IMR-90 (cell line): Measurements from ENCODE around the gene FIS1. TPM values are rescaled to one million over a fixed set of nuclear protein-coding genes. Genes with fewer than 3 reads are reported as not detected.
A peak's percentile ranks its signal among the peaks of the same experiment; 100 is the strongest.

Source experiments
- ATAC-seq: fragments of 200-7000 bp; cut with Tn5 transposase; 2 replicates; pipeline ENCODE4 v1.9.1; 2020; ENCODE audit warnings: low read depth, mild to moderate bottlenecking, moderate library complexity
- BruUV-seq: library from RNA; stranded (reverse); fragments of 400-500 nt; replicated peaks from 2 replicates; lab custom pipeline; 2021; lab: Mats Ljungman, UMichigan
- CTCF ChIA-PET: fragments of 300-600 bp; formaldehyde crosslinking; extraction: SDS; loops from one replicate; lab custom pipeline; 2021; ENCODE audit warnings: antibody characterized with exemption; lab: Yijun Ruan, JAX
- POLR2A ChIA-PET: fragments of 300-600 bp; sonication (Branson Sonifier 250); formaldehyde crosslinking; loops from one replicate; lab custom pipeline; 2022; ENCODE audit warnings: antibody characterized with exemption; ENCODE audit not compliant: unreplicated experiment; lab: Charles Lee
- DNase-seq: peaks from one replicate; pipeline ENCODE4 v3.0.0; 2013
- H2AFZ ChIP-seq: replicated peaks from 2 replicates; pipeline ENCODE3; 2013; ENCODE audit warnings: low read length, mild to moderate bottlenecking; ENCODE audit not compliant: poor library complexity
- H2AK5ac ChIP-seq: 2 replicates; pipeline ENCODE4 v1.6.1; 2013; ENCODE audit warnings: low read depth, low read length, inconsistent platforms
- H2AK9ac ChIP-seq: replicated peaks from 2 replicates; pipeline ENCODE3; 2013; ENCODE audit warnings: mild to moderate bottlenecking, low read depth, low read length, moderate library complexity; ENCODE audit not compliant: poor library complexity
- H2BK120ac ChIP-seq: 2 replicates; pipeline ENCODE4 v1.6.1; 2013; ENCODE audit warnings: low read depth, low read length, inconsistent platforms
- H2BK15ac ChIP-seq: 3 replicates; pipeline ENCODE4 v1.6.1; 2013; ENCODE audit warnings: low read depth, low read length, inconsistent platforms
- H2BK20ac ChIP-seq: 2 replicates; pipeline ENCODE4 v1.6.1; 2013; ENCODE audit warnings: low read depth, mild to moderate bottlenecking, inconsistent platforms, low read length, moderate library complexity
- H2BK5ac ChIP-seq: 2 replicates; pipeline ENCODE4 v1.6.1; 2013; ENCODE audit warnings: mild to moderate bottlenecking, low read depth, low read length, inconsistent platforms; ENCODE audit not compliant: poor library complexity, severe bottlenecking
- H3K14ac ChIP-seq: replicated peaks from 2 replicates; pipeline ENCODE4 v1.6.1; 2013; ENCODE audit warnings: low read depth, low read length, inconsistent platforms
- H3K18ac ChIP-seq: 2 replicates; pipeline ENCODE4 v1.6.1; 2013; ENCODE audit warnings: low read depth, low read length, control low read depth
- H3K23ac ChIP-seq: 2 replicates; pipeline ENCODE4 v1.6.1; 2013; ENCODE audit warnings: low read depth, low read length, inconsistent platforms
- H3K27ac ChIP-seq: 2 replicates; pipeline ENCODE4 v1.5.1; 2013; ENCODE audit warnings: mild to moderate bottlenecking, control low read depth, low read length; ENCODE audit not compliant: insufficient read depth
- H3K27me3 ChIP-seq: 2 replicates; pipeline ENCODE4 v1.6.1; 2013; ENCODE audit warnings: low read length; ENCODE audit not compliant: control insufficient read depth, insufficient read depth
- H3K36me3 ChIP-seq: 2 replicates; pipeline ENCODE4 v1.6.1; 2013; ENCODE audit warnings: low read length, mixed read lengths; ENCODE audit not compliant: control insufficient read depth, insufficient read depth
- H3K4ac ChIP-seq: 2 replicates; pipeline ENCODE4 v1.6.1; 2013; ENCODE audit warnings: low read depth, low read length, inconsistent platforms
- H3K4me1 ChIP-seq: 2 replicates; pipeline ENCODE4 v1.6.1; 2013; ENCODE audit warnings: low read length, mixed read lengths; ENCODE audit not compliant: control insufficient read depth, insufficient read depth
- H3K4me2 ChIP-seq: 2 replicates; pipeline ENCODE4 v1.6.1; 2013; ENCODE audit warnings: low read depth, mild to moderate bottlenecking, control low read depth, low read length, moderate library complexity
- H3K4me3 ChIP-seq: 2 replicates; pipeline ENCODE4 v1.5.1; 2013; ENCODE audit warnings: low read depth, mild to moderate bottlenecking, control low read depth, low read length, moderate library complexity; ENCODE audit not compliant: insufficient read depth
- H3K56ac ChIP-seq: 2 replicates; pipeline ENCODE4 v1.6.1; 2013; ENCODE audit warnings: low read length, inconsistent platforms; ENCODE audit not compliant: insufficient read depth; ENCODE audit errors: extremely low read depth
- H3K79me1 ChIP-seq, 2 experiments: 2 replicates each; pipeline ENCODE4 v1.6.1; 2013; ENCODE audit warnings: low read length in 2 of 2, inconsistent platforms in 1 of 2, low read depth in 1 of 2
- H3K9ac ChIP-seq: 2 replicates; pipeline ENCODE4 v1.6.1; 2013; ENCODE audit warnings: low read depth, low read length, control low read depth
- H3K9me1 ChIP-seq: 2 replicates; pipeline ENCODE4 v1.6.1; 2013; ENCODE audit warnings: low read length, inconsistent platforms; ENCODE audit not compliant: insufficient read depth
- H3K9me3 ChIP-seq: 2 replicates; pipeline ENCODE4 v1.6.1; 2013; ENCODE audit warnings: low read length; ENCODE audit not compliant: control insufficient read depth, insufficient read depth
- H4K20me1 ChIP-seq: 2 replicates; pipeline ENCODE4 v1.6.1; 2013; ENCODE audit warnings: low read length, inconsistent platforms; ENCODE audit not compliant: insufficient read depth
- H4K5ac ChIP-seq: 2 replicates; pipeline ENCODE4 v1.6.1; 2013; ENCODE audit warnings: mild to moderate bottlenecking, low read depth, low read length, control low read depth
- H4K8ac ChIP-seq, 2 experiments: 2 replicates each; pipeline ENCODE4 v1.6.1; 2013; ENCODE audit warnings: low read depth in 2 of 2, low read length in 2 of 2, control low read depth in 1 of 2, inconsistent platforms in 1 of 2
- H4K91ac ChIP-seq: 2 replicates; pipeline ENCODE4 v1.6.1; 2013; ENCODE audit warnings: low read depth, low read length, inconsistent platforms; ENCODE audit not compliant: insufficient read depth
- BHLHE40 ChIP-seq: fragments of 150-350 bp; IDR thresholded peaks from 2 replicates; pipeline ENCODE4 v1.6.1; 2016; ENCODE audit warnings: mild to moderate bottlenecking, low read depth, low read length
- CEBPB ChIP-seq: IDR thresholded peaks from 2 replicates; pipeline ENCODE4 v1.6.1; 2012; ENCODE audit warnings: low read depth, low read length, improper control_type of control experiment
- CHD1 ChIP-seq: IDR thresholded peaks from 2 replicates; pipeline ENCODE4 v1.6.1; 2012; ENCODE audit warnings: low read depth, low read length, improper control_type of control experiment
- CTCF ChIP-seq: conservative IDR thresholded peaks from 2 replicates; pipeline ENCODE4 v1.5.1; 2012; ENCODE audit warnings: mild to moderate bottlenecking, low read depth, low read length, improper control_type of control experiment
- FOS ChIP-seq: fragments of 150-350 bp; IDR thresholded peaks from 2 replicates; pipeline ENCODE4 v1.6.1; 2016; ENCODE audit warnings: low read depth, low read length
- MAFK ChIP-seq: IDR thresholded peaks from 2 replicates; pipeline ENCODE4 v1.6.1; 2012; ENCODE audit warnings: low read depth, low read length, improper control_type of control experiment
- MAZ ChIP-seq: IDR thresholded peaks from 2 replicates; pipeline ENCODE4 v1.6.1; 2012; ENCODE audit warnings: low read depth, mild to moderate bottlenecking, low read length, improper control_type of control experiment, moderate library complexity, borderline replicate concordance
- MXI1 ChIP-seq: IDR thresholded peaks from 2 replicates; pipeline ENCODE4 v1.6.1; 2012; ENCODE audit warnings: low read depth, mild to moderate bottlenecking, low read length, moderate library complexity, borderline replicate concordance
- NFE2L2 ChIP-seq: fragments of 150-350 bp; IDR thresholded peaks from 2 replicates; pipeline ENCODE4 v1.6.1; 2016; ENCODE audit warnings: low read depth, mild to moderate bottlenecking, low read length
- POLR2A ChIP-seq: IDR thresholded peaks from 2 replicates; pipeline ENCODE4 v1.6.1; 2012; ENCODE audit warnings: mild to moderate bottlenecking, low read depth, low read length
- RAD21 ChIP-seq: IDR thresholded peaks from 2 replicates; pipeline ENCODE4 v1.6.1; 2012; ENCODE audit warnings: low read length, improper control_type of control experiment
- RCOR1 ChIP-seq: IDR thresholded peaks from 2 replicates; pipeline ENCODE4 v1.6.1; 2012; ENCODE audit warnings: mild to moderate bottlenecking, low read length, improper control_type of control experiment; ENCODE audit not compliant: insufficient replicate concordance
- RFX5 ChIP-seq: IDR thresholded peaks from 2 replicates; pipeline ENCODE4 v1.8.0; 2012; ENCODE audit warnings: low read depth, mild to moderate bottlenecking, low read length, moderate library complexity
- USF2 ChIP-seq: fragments of 150-350 bp; IDR thresholded peaks from 2 replicates; pipeline ENCODE4 v1.6.1; 2017; ENCODE audit warnings: mild to moderate bottlenecking, antibody characterized with exemption, low read length, low read depth
- WGBS, 2 experiments: methylation state at CpG; one replicate each; pipeline versions ENCODE4 v1.1.5 to v1.1.7; 2013; ENCODE audit warnings: missing lambda C conversion rate in 2 of 2; ENCODE audit not compliant: insufficient read length in 1 of 2; ENCODE audit errors: extremely low coverage in 2 of 2; 5-methylcytosine and 5-hydroxymethylcytosine counted together
- dilution Hi-C: fragments of 300-500 bp; cut with HindIII; formaldehyde crosslinking; loops from one replicate; pipeline ENCODE4 v1.14.3; 2018; ENCODE audit warnings: low sequenced_read_pairs; ENCODE audit not compliant: unreplicated experiment
- in situ Hi-C: fragments of 300-500 bp; cut with MboI; formaldehyde crosslinking; loops from 3 replicates; pipeline ENCODE4 v1.14.3; 2019; ENCODE audit warnings: low sequenced_read_pairs, inconsistent platforms, mixed read lengths
- intact Hi-C: fragments of 100-400 bp; cut with micrococcal nuclease; formaldehyde crosslinking; loops from 2 replicates; pipeline ENCODE4 v1.10.0; 2022
- polyA plus RNA-seq, 3 experiments: library from polyadenylated mRNA; depleted of rRNA; stranded (reverse); fragments of >200 nt; gene quantifications; 2 replicates each; pipeline ENCODE4 v1.2.3, GENCODE V29; 2012; ENCODE audit warnings: low replicate concordance in 1 of 3
- total RNA-seq: library from RNA; depleted of rRNA; stranded (reverse); fragments of >200 nt; gene quantifications from 2 replicates; pipeline ENCODE4 v1.2.3, GENCODE V29; 2012

FIS1 gene
- total and polyA plus RNA-seq, 2 of the 4 experiments (the other 2 are of a cell fraction) = 293 to 489 TPM

GRCh38 chr7:101234636-101235035 is 10.2 kb downstream of the FIS1 start:
- Histone ChIP-seq H3K4me1 (peaks cover 8% of the 10 kb centered on the region), H3K36me3 (peaks cover 26% of the 10 kb centered on the region), H2AK9ac (peak overlapping the region; percentile 42), H2AFZ (no peak overlapping the region), H3K4ac (no peak overlapping the region), H3K4me3 (no peak overlapping the region), H3K79me1 (peaks cover 0 to 18% of the 10 kb centered on the region in 2 experiments; a peak in 2 of 4 replicates), H2BK120ac (no peak overlapping the region), H3K27ac (no peak overlapping the region), H3K23ac (no peak overlapping the region), H2BK15ac (no peak overlapping the region), H2BK20ac (no peak overlapping the region), H4K5ac (no peak overlapping the region), H4K20me1 (peaks cover 12% of the 10 kb centered on the region), H3K14ac (no peak overlapping the region), H2AK5ac (no peak overlapping the region), H3K56ac (no peak overlapping the region), H4K8ac (no peak overlapping the region), H3K9me3 (no peaks in the 10 kb centered on the region), H3K9me1 (peaks cover 4% of the 10 kb centered on the region), H3K27me3 (no peaks in the 10 kb centered on the region), H4K91ac (no peak overlapping the region), H3K4me2 (no peak overlapping the region), H3K18ac (no peak overlapping the region), H2BK5ac (no peak overlapping the region), H3K9ac (no peak overlapping the region)
- ChIA-PET CTCF (no interaction called here), POLR2A (no interaction called here)
- DNase-seq (no peak), ATAC-seq (no peak)
- in situ Hi-C loops (no loop called here), intact Hi-C loops (no loop called here), dilution Hi-C loops (no loop called here)
- WGBS, 2 experiments = 85% methylated on average over 2 of the region's 5 CpGs; no CpG with 5 or more reads in 1 of the 2 experiments
- no TSS peak for BruUV-seq
- TF ChIP-seq RCOR1 (no peak), FOS (no peak), MAZ (no peak), CEBPB (no peak), CHD1 (no peak), MAFK (no peak), NFE2L2 (no peak), RFX5 (no peak), RAD21 (no peak), MXI1 (no peak), POLR2A (no peak), CTCF (no peak), USF2 (no peak), BHLHE40 (no peak)
